Measurements from ENCODE around the gene BBX. TPM values are rescaled to one million over a fixed set of nuclear protein-coding genes. Genes with fewer than 3 reads are reported as not detected.

Gene BBX
- total RNA-seq, 2 donors from 2014 or later: 57.4 to 74.5 TPM

DNA sequence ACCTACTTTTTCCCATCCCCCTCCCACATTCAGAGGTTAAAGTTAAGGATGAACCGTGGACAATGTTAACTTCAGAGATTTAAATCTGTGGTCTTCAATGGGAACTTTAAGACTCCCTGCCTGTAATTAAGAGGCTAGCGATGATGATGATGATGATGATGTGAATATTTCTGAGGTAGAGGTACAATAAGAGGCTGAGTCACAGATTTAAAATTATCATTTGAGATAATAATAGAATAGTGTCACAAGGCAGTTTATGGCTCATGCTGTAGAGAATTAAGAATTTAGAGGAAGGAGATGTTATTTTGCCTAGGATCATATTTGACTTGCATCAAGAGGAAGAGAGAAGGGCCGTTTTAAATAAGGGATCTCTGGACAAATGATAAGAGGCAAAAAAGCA lies 146.2 kb downstream of the BBX start:
- H3K4me1 ChIP-seq (ENCODE audit: control insufficient read depth in 1 of 2, low read depth in 2 of 2): peaks cover 24 to 48% of the 10 kb centered on the region in 2 donors
- TF ChIP-seq, protein P1, sequence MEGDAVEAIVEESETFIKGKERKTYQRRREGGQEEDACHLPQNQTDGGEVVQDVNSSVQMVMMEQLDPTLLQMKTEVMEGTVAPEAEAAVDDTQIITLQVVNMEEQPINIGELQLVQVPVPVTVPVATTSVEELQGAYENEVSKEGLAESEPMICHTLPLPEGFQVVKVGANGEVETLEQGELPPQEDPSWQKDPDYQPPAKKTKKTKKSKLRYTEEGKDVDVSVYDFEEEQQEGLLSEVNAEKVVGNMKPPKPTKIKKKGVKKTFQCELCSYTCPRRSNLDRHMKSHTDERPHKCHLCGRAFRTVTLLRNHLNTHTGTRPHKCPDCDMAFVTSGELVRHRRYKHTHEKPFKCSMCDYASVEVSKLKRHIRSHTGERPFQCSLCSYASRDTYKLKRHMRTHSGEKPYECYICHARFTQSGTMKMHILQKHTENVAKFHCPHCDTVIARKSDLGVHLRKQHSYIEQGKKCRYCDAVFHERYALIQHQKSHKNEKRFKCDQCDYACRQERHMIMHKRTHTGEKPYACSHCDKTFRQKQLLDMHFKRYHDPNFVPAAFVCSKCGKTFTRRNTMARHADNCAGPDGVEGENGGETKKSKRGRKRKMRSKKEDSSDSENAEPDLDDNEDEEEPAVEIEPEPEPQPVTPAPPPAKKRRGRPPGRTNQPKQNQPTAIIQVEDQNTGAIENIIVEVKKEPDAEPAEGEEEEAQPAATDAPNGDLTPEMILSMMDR (IDR thresholded peaks at IDR 0.05): no peak
- H3K27me3 ChIP-seq (replicated peaks; ENCODE audit: insufficient read depth): no peaks in the 10 kb centered on the region
- H3K27ac ChIP-seq: peak overlapping the region; percentile 53 to 60
- DNase-seq (ENCODE audit: low spot score) (no peak), ATAC-seq (ENCODE audit: insufficient number of reproducible peaks, low FRiP score, low read depth) (peak; percentile 42)
- no peaks in the 10 kb centered on the region for H3K36me3 ChIP-seq
- no peak overlapping the region for H3K4me3 ChIP-seq
- no peaks in the 10 kb centered on the region for H3K9me3 ChIP-seq

DNA sequence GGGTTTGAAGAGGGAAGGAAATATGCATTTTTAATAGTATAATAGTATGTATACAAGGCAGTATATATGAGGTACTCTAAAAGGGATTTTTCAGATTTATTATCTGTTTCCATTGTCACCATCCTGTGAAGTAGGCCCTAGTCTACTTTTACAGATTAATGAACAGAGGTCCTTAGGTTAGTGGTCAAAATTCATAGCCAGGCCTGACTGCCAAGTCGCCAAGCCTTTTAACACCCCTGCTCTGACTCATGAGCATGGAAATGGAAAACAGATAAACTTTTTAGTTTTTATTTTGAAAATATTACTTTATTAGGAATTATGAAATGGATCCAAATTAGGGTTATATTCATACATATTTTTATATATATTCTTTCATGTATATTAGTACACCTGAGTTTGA lies 146.9 kb downstream of the BBX start:
- Histone ChIP-seq H3K36me3 (no peaks in the 10 kb centered on the region), H3K4me1 (ENCODE audit: control insufficient read depth in 1 of 2, low read depth in 2 of 2) (peaks cover 21 to 48% of the 10 kb centered on the region in 2 donors), H3K9me3 (no peaks in the 10 kb centered on the region), H3K4me3 (no peak overlapping the region), H3K27me3 (replicated peaks; ENCODE audit: insufficient read depth) (no peaks in the 10 kb centered on the region), H3K27ac (peak overlapping the region; percentile 53 to 60)
- DNase-seq (ENCODE audit: low spot score) (no peak), ATAC-seq (ENCODE audit: insufficient number of reproducible peaks, low FRiP score, low read depth) (no peak)
- TF ChIP-seq, protein P1 (IDR thresholded peaks at IDR 0.05): no peak

DNA sequence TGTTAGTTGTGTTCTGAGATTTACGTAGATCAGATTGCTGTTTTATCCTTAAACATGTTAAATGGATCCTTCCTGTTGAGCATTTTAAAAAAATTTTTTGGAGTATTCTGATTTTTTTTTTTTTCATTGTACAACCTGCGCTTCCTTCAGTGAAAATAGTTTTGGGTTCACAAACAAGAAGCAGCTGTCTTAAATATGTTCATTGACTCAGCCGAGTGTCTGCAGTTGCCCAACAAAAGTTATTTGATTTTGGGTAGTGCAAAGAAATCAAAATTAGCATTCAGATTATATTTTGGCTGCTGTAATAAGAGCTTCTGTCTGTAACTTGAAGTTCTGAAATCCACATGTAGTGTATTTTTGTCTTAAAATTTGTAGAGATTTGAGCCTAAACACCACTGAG lies 148.2 kb downstream of the BBX start:
- H3K27ac ChIP-seq: no peak overlapping the region
- H3K4me1 ChIP-seq (ENCODE audit: control insufficient read depth in 1 of 2, low read depth in 2 of 2): peaks cover 19 to 47% of the 10 kb centered on the region in 2 donors
- DNase-seq (ENCODE audit: low spot score) (no peak), ATAC-seq (ENCODE audit: insufficient number of reproducible peaks, low FRiP score, low read depth) (no peak)
- TF ChIP-seq, protein P1 (IDR thresholded peaks at IDR 0.05): no peak
- no peak overlapping the region for H3K4me3 ChIP-seq
- H3K9me3 ChIP-seq: no peaks in the 10 kb centered on the region
- H3K27me3 ChIP-seq (replicated peaks; ENCODE audit: insufficient read depth): no peaks in the 10 kb centered on the region
- H3K36me3 ChIP-seq: no peaks in the 10 kb centered on the region

DNA sequence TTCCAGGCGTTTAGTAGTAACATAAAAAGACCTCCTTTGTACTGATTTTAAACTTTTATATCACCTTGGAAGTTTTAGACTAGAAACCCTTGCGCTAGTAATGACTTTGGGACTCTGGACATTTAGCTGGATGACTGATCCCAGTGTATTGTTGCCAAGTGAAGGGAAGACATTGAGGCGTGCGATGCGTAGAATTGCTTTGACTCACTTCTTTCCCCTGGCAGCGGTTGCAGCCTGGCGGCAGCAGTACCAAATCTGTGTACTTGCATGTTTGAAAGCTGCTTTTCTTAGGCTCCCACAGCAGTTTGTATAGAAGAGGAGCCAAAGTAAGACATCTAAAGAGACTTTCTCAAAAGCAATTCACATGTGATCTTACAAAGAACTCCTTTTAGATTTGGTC lies 151.6 kb downstream of the BBX start:
- Histone ChIP-seq H3K27ac (peak overlapping the region; percentile 19 to 45), H3K36me3 (no peaks in the 10 kb centered on the region), H3K4me3 (no peak overlapping the region), H3K4me1 (ENCODE audit: control insufficient read depth in 1 of 2, low read depth in 2 of 2) (peaks cover 12 to 49% of the 10 kb centered on the region in 2 donors), H3K9me3 (no peaks in the 10 kb centered on the region), H3K27me3 (replicated peaks; ENCODE audit: insufficient read depth) (no peaks in the 10 kb centered on the region)
- ATAC-seq (ENCODE audit: insufficient number of reproducible peaks, low FRiP score, low read depth) (no peak), DNase-seq (ENCODE audit: low spot score) (no peak)
- TF ChIP-seq, protein P1 (IDR thresholded peaks at IDR 0.05): no peak

DNA sequence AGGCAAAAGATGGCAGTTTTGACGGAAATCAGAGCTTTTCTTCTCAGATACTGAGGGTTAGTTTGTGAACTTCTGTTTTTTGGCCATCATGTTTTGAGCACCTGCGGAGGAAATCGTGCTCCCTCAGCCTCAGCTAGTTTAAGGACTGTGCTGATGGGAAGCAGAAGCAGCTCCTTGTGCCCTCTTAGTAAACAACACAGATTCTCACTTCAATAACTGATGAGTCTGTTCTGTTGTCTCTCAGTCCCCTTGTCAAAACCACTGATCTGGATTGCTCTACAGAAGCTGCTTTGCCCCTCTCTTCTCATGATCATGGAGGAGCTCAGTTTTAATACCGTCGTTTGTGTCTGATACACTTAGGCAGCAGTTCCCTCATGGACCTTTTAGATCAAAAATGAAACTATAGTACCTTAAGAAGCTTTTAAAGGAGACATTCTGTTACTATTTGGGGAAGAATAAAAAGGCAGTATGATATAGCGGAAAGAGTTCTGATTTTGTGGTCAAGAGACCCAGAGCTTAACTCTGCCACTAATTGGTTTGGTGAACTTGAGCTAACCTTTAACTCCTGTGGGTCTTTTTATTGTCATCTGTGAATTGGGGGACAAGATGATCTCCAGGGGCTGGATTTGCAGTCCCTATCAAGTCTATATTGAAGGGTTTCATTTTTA lies 152.6 kb downstream of the BBX start:
- ATAC-seq (ENCODE audit: insufficient number of reproducible peaks, low FRiP score, low read depth): no peak
- Histone ChIP-seq H3K27ac (peak overlapping the region in 1 of 2 donors; percentile 19), H3K4me1 (ENCODE audit: control insufficient read depth in 1 of 2, low read depth in 2 of 2) (peaks cover 15 to 55% of the 10 kb centered on the region in 2 donors), H3K27me3 (replicated peaks; ENCODE audit: insufficient read depth) (no peaks in the 10 kb centered on the region), H3K36me3 (no peaks in the 10 kb centered on the region), H3K9me3 (no peaks in the 10 kb centered on the region), H3K4me3 (no peak overlapping the region)
- DNase-seq (ENCODE audit: low spot score): no peak
- TF ChIP-seq, protein P1 (IDR thresholded peaks at IDR 0.05): no peak

Measured in thoracic aorta (tissue), 2 donors.